Astrocyte of the cerebellum (primary cell): ENCODE measurements around the gene OLFM1.

Experiments used
- DNase-seq: peaks from one replicate; pipeline ENCODE4 v3.0.0-alpha.2; 2011; ENCODE audit warnings: low read depth
- H3K4me3 ChIP-seq: 2 replicates; pipeline ENCODE4 v1.5.1; 2011; ENCODE audit warnings: mild to moderate bottlenecking, low read depth, low read length, moderate library complexity
- CTCF ChIP-seq: IDR thresholded peaks from 2 replicates; pipeline ENCODE4 v1.5.1; 2012; ENCODE audit warnings: low read length, low read depth, moderate library complexity, mild to moderate bottlenecking; ENCODE audit errors: missing control alignments
- in situ Hi-C: cut with HindIII; loops from 2 replicates; pipeline ENCODE4 v1.10.0; 2017; ENCODE audit warnings: low sequenced_read_pairs

OLFM1 gene

DNA sequence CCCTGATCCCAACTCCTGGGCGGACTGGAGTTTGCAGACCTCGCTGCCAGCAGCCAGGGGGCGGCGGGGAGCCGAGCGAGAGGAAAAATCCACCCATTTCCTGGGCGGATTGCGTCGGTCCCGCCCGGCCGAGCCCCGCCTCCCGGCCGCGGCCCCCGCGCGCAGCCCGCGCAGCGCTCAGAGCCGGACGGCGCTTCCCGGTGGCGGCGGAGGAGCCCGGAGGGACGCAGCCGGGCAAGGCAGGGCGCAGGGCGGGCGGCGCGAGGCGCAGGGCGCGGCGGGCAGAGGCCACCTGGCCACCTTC is at the start of gene OLFM1:
OLFM1 (plus strand) TSS at position 180 of the 304 bp plus-strand sequence. CDS start 322 bp downstream, outside the sequence.
- in situ Hi-C loops: loop anchor here (25.0 kb wide), 1 partner anchor 650 kb away; no protein-coding TSS in a partner anchor
- no peak for DNase-seq
- H3K4me3 ChIP-seq: no peak within 1 kb of the TSS
- TF ChIP-seq CTCF: peak; percentile 46

DNA sequence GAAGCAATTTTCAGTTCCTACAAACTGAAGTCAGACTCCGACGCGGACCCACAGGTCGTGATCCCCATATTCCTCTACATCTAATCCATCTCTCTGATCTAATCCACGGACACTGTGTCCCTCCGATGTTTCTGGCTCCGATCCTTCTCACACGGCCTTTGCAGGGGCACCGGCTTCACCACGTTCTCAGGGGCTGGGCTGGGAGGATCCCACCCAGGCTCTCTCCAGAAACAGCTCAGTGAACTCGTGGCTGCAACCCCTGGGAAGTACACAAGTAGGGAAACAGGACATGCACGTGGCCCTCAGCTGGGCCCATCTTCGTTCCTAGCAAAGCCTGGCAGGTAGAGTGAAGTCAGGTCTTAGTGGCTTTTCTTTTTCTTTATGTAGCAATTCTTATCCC is 49.1 kb upstream of the OLFM1 start:
- no peak for TF ChIP-seq CTCF
- H3K4me3 ChIP-seq: no peak overlapping the region
- in situ Hi-C loops: no loop called here
- no peak for DNase-seq

GRCh38 chr9:135038826-135039225 is 48.6 kb upstream of the OLFM1 start:
- H3K4me3 ChIP-seq: no peak overlapping the region
- in situ Hi-C loops: no loop called here
- TF ChIP-seq CTCF: no peak
- DNase-seq: no peak

DNA sequence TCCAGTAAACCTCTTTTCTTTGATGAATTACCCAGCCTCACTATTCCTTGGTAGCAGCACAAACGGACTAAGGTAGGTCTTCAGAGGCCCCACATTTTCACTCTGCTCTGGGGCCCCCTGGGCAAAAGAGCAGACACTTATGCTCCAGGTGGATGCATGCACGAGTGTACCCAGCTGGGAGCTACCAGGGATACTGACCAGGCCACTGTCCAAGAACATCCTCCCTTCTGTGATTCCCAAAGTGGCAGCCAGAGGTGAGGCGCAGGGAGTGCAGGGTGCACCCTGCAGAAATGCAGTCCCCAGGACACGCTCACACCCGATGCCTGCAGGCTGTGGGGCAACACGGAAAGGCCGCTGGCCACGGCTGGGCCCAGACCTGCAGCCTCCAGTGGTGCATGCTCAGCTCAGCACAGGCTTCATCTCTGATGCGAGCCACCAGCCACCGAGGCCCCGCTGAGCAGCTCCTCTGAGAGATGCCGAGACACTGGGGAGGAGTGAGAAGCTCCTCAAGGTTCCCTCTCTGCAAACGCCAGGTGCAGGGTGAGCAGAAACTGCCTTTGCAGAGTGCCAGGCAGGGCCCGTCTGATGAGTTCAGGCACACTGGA is 48.1 kb upstream of the OLFM1 start:
- no peak for DNase-seq
- in situ Hi-C loops: no loop called here
- H3K4me3 ChIP-seq: no peak overlapping the region
- no peak for TF ChIP-seq CTCF

DNA sequence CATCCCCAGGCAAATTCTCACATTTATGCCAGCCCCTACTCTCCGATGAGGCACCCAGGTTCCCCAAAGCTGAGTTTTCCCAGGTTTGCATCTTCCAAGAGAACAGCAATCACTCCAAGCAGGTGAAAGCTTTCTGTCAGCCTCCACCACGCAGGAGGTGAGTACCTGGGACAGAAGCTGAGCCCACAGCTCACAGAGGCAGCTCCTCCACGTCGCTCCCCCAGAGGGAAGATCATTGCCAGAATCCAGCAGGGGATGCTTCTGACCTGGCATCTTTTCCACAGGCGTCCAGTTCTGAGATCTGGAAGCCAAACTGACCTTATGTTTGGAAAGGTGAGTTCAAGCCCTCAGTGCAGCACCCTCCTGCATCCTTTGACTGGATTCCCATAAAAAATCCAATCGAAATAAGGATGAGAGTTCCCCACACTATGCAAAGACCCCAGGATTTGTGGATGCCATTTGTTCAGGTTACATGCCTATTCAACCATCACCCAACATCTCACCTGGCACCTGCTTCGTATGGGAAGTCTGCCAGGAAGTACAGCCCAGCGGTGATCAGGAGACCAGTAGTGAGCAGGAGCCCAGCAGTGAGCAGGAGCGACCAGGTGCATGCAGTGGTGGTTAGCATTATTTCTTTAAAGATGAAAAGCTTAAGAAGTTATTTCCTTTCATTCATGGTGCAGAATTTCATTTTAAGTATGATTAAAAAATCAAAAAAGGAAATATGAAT is 47.4 kb upstream of the OLFM1 start:
- no peak for TF ChIP-seq CTCF
- in situ Hi-C loops: no loop called here
- H3K4me3 ChIP-seq: no peak overlapping the region
- DNase-seq: no peak

- DNase-seq: no peak
- H3K4me3 ChIP-seq: no peak overlapping the region
- TF ChIP-seq CTCF: no peak
- in situ Hi-C loops: no loop called here
These were observed 46.6 kb upstream of the OLFM1 start for GRCh38 chr9:135040892-135041291.

DNA sequence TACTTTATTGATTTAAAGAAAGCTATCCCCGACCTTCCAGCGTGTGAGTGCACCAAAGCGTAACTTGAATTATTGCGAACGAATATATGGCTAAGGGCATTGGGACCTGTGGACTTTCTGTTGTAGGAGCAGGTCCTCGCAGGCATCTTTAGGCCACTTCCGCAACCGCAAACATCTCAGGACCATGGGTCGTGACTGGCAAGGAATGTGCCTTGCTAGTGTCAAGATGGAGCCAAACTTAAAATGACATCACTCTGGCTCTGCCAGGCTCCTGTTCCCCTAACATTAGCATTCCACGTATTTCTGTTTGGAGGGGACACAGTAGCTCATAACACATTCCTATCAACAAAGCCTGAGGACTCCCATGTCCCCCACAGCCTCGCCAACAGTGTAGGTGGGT is 44.1 kb upstream of the OLFM1 start:
- no peak for TF ChIP-seq CTCF
- no peak for DNase-seq
- in situ Hi-C loops: no loop called here

More for the DNA sequence above, 44.1 kb upstream of the OLFM1 start:
- no peak overlapping the region for H3K4me3 ChIP-seq
